Activated CD8-positive, alpha-beta memory T cell treated with anti-CD3 and anti-CD28 coated beads for 24 hours (primary cell): ENCODE data around the gene FGGY.
"Not testable (repeated sequence)": the region's sequence is repeated elsewhere in the genome, so short reads cannot be mapped to it uniquely, and the experiment has no call there.

Experiments
- DNase-seq: peaks from one replicate; pipeline ENCODE4 v3.0.0-alpha.2; 2020

FGGY gene

DNA sequence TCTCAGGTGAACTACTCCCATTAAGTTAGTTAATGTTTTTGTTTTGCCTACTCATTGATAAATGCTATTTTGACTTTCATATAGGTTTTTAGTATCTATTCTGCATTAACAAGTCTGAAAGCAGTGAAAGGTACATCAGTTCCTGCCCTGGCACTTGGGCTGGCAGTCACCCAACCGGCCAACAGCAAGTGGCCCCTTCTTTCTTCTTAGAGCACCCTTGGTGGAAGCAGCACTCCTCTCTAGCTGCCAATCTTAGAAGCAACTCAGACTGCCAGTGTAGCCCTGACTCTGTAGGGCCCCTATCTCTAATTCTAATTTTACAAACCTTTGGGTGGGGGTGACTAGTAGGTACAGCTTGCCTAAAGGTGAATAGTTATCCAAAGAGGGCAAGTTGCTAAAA lies 155.7 kb downstream of the FGGY start:
- DNase-seq = no peak

DNA sequence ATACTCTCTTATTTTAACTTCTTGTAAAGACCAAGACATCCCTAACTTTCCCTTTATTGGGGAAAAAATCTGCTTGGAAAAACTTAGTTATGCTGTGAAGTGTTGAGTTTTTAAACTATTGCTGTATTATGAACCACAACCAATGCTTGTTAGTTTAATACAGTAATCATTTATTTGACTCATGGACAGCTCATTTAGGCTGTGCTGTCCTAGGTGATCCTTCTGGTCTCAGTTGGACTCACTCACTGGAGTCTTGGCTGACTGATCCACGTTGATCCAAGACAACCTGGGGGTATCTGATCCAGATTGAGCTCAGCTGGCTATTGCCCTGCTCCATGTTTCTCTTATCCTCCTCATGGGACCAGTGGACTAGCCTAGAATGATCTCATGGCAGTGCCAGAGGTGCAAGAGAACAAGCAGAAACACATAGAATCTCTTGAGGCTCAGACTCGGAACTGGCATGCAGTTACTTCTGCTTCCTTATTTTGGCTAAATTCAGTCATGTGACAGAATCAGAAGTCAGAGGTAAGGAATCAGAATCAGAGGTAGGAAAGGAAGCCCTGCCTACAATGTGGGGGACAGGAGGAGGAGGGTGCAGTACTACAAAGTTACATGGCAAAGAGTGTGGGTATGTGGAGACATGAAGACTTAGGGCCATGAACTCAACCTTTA lies 156.5 kb downstream of the FGGY start:
- no peak for DNase-seq

DNA sequence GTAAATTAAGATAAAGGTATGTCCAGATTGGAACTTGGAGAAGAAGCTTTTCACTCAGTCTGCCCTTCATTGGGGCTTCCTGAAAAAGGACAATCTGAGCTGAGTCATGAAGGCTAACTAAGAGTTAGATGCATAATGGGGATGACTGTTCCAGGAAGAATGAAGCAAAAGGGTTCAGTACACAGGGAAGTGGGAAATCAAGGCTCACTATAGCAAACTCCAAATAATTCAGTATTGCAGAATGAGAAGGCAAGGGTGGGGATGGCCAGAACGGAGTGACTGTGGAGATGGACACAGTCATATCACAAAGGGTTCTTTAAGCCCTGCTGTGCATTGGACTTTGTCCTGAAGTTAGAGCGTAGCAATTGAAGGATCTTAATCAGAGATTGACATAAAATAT lies 158.3 kb downstream of the FGGY start:
- DNase-seq = no peak

DNA sequence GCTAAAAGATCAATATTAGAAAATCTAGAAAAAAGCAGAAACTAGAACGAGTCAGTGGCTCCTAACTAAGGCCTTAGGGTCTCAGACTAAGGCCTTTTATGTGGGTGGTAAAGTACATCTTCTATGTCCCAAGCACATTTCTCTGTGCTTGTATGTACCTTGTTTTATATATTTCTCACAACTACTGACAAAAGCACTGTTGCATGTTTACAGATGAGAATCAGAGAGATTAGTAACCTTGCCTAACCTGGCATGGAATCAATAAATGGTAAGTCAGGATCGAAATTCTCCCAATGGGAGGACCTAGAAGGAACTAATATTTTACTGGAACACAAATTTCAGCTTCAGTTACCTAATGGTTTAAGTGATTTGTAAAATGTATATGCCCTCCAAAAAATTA lies 160.9 kb downstream of the FGGY start:
- DNase-seq = no peak

DNA sequence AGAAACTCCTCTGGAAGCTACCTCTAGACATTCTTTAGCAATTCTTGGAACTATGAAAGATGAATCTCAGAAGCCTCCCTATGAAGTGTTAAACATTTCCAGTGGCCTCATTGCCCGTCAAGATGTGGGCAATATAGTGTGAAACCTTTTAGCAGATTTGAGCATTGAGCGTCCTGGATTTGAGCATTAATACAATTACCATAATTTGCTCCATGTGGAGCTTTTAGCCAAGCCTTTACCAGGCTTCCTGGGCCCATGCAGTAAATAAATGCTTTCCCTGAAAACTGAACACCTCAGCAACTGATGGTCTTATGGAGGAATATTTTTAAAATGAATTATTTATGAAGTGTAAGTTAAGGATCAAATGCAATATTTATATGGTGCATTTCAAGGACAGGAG lies 162.0 kb downstream of the FGGY start:
- DNase-seq = no peak

DNA sequence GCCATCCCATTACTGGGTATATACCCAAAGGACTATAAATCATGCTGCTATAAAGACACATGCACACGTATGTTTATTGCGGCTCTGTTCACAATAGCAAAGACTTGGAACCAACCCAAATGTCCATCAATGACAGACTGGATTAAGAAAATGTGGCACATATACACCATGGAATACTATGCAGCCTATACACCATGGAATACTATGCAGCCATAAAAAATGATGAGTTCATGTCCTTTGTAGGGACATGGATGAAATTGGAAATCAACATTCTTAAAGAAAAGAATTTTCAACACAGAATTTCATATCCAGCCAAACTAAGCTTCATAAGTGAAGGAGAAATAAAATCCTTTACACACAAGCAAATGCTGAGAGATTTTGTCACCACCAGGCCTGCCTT lies 166.0 kb downstream of the FGGY start:
- DNase-seq = not testable (repeated sequence)

DNA sequence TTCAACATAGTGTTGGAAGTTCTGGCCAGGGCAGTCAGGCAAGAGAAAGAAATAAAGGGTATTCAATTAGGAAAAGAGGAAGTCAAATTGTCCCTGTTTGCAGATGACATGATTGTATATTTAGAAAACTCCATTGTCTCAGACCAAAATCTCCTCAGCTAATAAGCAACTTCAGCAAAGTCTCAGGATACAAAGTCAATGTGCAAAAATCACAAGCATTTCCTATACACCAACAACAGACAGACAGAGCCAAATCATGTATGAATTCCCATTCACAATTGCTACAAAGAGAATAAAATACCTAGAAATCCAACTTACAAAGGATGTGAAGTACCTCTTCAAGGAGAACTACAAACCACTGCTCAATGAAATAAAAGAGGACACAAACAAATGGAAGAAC lies 168.6 kb downstream of the FGGY start:
- not testable (repeated sequence) for DNase-seq

DNA sequence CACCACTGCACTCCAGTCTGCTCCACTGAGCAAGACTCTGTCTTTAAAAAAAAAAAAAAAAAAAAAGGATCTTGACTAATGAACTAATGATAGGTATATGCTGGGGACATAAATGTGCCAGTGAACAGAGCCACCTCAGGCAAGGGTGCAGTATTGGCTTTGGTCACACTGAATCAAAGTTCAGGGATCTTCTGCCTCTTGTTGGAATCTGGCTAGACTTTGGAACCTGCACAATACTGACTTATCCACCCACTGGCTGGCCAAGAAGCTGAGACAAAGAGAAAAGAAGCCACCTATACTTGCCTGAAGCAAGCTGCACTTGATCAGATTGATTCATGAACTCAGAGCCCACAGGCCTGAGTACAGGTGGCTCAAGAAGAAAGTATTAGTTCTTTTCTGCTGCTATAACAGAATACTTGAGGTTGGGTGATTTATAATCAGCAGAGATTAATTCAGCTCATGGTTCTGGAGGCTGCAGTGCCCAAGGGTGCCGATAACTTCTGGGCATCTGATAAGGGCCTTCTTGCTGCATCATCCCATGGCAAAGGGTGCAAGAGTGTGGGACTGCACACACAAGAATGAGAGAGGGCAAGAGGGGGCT lies 172.0 kb downstream of the FGGY start:
- no peak for DNase-seq

GRCh38 chr1:59471991-59472570 lies 175.2 kb downstream of the FGGY start:
- DNase-seq = not testable (repeated sequence)

GRCh38 chr1:59473831-59474230 lies 176.9 kb downstream of the FGGY start:
- no peak for DNase-seq

- DNase-seq = no peak
Observed at GRCh38 chr1:59474496-59474895, 177.6 kb downstream of the FGGY start.

DNA sequence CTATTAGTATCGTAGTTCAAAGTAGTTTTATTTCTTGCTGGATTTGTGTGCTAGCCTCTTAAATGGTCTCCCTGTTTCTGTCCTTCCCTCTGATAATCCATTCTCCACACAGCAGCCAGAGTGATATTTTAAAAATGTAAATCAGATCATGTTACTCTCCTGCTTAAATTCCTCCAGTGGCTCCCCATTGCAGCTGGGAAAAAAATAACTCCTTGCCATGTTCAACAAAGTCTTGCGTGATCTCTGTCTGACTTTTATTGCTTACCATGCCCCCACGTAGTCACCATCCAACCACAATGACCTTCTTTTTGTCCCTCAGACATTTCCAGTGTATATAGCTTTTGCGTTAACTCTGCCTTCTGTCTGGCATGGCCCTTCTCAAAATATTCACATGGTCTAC lies 178.8 kb downstream of the FGGY start:
- no peak for DNase-seq

DNA sequence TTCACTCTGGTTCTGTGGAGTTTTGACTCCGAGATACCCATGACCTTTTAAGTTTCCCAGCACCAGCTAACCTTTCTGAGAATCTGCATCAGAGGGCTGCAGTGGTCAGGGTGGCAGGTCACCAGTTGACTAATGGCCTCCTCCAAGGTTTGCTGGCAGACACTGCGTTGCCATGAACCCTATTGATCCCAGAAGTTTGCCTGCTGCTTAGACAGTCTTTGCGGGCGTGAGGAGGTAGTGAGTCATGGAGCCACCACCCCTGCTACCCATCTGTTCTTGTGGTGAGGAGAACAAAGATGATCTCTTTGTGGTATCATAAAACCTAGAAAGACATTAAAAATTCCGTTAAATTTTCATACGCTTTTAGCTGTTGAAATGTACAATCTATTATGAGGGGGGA lies 180.4 kb downstream of the FGGY start:
- DNase-seq = peak; percentile 68

- no peak for DNase-seq
Observed at GRCh38 chr1:59477867-59478266, 181.0 kb downstream of the FGGY start.

DNA sequence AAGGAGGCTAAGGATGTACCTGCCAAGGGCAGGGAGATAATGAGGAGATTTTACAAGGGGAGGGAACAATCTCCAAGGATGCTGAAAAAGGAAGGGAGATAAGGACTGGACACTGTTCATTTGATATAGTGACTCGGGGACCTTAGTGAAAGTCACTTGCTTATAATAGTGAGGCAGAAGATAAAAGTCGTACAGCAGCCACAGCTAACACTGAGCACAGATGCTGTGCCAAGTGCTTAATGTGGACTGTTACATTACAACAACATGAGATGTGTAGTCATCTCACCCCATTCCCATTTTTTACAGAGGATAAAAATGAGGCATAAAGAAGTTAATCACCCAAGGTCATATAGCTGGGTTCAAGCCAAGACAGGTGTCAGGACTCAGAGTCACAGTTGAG lies 181.9 kb downstream of the FGGY start:
- no peak for DNase-seq

GRCh38 chr1:59480188-59480888 lies 183.4 kb downstream of the FGGY start:
- no peak for DNase-seq

DNA sequence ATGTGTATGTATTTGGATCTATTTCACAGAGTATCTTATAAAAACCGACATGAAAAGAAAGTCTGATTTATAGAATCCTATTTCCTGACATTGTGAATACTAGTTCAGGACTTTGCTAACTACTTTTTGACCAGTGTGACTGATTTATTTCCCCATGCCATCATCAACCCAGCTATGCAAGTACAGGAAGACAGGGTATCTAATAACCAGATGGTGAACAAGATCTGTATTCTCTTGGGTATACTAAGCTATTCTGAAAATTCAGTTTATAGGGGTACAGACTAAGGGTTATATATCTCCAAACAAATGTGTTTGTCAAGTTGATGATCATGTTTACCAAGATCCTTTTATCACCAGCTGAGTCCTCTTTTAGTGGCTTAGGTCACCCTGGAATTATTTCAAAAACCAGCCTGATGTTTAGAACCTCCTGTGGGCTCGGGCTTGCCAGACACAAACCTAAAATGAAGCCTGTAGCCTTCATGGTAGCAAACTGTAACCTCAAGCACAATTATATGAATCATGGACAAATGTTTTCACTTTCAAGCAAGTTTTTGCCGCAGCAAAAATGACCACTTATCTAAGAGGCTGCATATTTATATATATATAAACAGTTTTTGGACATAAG lies 185.1 kb downstream of the FGGY start:
- no peak for DNase-seq

- no peak for DNase-seq
Observed at GRCh38 chr1:59482986-59483385, 186.1 kb downstream of the FGGY start.

DNA sequence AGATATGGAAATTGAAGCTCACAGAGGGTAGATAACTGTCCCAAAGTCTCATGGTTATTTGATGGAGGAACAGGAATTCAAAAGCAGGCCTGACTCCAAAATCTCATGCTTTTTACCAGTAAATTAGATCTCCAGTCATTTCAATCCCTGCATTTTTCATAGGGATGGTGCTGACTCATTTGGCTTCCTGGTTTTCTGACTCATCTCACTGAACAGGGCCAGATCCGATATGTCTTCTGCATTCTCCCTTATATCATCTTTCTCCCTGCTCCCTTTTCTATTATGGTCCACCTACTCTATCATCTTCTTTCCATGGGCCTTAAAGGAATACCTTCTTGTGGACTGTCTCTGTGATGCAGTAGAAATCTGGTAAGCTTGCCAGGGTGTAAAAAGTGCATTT lies 187.2 kb downstream of the FGGY start:
- DNase-seq = no peak

- no peak for DNase-seq
Observed at GRCh38 chr1:59485171-59485570, 188.3 kb downstream of the FGGY start.

- no peak for DNase-seq
Observed at GRCh38 chr1:59485949-59486348, 189.1 kb downstream of the FGGY start.

DNA sequence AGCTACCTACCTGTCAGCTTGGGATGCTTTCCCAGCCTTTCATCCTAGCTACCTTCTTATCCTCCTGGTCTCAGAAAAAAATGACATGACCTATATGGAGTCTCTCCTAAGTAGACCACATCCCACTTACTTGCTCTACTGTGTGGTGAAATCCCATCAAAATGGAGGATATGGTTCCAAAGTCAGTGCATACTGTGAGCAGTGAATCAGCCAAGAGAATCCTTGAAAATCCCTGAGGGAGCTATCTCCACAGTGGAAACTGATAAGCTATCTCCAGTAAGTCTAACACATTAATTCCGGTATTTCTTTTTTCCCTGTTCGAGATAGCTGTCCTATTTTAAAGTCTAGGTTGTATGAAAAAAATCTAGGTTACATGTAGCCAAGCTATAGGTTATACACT lies 189.7 kb downstream of the FGGY start:
- no peak for DNase-seq

- DNase-seq = no peak
Observed at GRCh38 chr1:59487335-59488031, 190.6 kb downstream of the FGGY start.
